Dedifferentiated amniotic fluid mesenchymal stem cell (primary cell): Measurements from ENCODE around the gene NHEJ1.

ENCODE experiments used
- DNase-seq: peaks from one replicate; pipeline ENCODE4 v3.0.0-alpha.2; 2016; ENCODE audit errors: extremely low spot score

The NHEJ1 gene

DNA sequence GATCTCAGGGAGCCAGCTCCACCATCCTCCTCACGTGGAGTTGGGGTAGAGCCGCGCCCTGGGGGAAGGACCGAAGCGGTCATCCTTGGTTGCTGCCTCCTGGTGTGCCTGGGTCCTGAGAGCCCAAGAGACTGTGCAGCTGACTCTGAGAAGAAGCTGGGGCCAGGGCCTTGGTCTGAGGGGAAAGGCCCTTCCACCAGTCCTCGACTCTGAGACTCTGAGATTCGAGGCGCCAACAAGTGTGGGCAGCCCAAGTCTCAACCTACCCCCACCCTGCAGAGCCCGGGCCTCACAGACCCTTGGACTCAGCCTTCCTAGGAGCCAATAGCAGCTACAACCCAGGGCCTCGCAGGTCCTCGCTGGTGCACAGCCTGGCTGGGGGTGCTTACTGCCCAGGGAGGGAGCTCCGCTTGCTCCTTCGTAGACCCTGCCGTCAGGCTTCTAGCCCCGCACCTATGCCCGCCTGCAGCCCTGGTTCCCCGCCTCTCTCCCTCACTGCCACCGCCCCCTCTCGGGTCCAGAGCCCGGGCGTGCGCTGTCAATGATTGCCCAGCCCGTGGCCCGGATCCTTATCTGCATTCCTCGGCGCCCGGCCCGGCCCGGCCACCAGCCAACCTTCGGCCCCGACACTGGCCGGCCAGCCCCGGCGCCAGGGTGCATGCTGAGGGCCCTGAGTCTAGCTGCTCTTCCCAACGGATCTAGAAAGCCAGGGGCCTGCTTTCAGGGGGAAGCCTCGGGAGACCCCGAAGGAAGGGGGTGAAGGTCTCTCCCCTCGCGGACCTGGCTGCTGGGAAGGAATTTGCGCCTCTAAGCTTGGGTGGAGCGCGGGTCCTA lies 101.9 kb downstream of the NHEJ1 start:
- no peak for DNase-seq

DNA sequence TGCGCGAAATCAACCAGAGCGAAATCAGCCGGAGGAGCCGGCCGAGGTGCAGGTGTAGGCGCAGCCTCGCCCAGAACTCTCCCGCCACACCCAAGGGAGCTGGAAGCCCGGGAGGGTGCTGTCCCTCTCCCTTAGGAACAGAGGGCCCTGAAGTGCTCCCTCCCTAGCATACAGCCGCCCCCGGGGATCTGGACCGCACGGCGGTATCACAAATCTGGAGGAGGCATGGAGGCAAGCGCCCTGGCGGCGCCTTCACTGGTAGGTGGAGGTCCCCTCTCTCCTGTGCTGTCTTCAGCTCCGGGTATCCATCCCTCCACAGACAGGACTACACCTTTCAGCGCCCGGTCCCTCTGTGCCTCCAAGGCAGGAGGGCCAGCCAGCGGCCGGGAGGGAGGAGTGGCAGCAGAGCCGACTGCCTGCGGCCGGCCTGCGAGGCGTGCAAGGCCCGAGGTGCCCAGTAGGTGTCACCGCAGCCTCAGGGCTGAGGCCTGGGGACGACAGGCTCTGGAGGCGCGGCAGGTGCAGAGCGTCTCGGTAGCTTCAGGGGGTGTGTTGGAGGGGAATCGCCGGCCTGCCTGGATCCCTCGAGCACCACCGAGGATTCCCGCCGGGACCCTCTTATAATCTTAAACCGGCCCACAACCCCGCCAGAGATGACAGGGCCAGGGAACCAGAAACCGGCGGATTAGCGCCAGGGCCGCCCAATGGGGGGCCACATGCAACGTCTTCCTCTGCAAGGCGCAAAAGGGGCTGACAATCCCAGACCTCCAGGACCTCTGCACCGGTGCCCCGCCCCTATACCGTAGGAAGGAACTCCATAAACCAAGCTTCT lies 102.7 kb downstream of the NHEJ1 start:
- no peak for DNase-seq

DNA sequence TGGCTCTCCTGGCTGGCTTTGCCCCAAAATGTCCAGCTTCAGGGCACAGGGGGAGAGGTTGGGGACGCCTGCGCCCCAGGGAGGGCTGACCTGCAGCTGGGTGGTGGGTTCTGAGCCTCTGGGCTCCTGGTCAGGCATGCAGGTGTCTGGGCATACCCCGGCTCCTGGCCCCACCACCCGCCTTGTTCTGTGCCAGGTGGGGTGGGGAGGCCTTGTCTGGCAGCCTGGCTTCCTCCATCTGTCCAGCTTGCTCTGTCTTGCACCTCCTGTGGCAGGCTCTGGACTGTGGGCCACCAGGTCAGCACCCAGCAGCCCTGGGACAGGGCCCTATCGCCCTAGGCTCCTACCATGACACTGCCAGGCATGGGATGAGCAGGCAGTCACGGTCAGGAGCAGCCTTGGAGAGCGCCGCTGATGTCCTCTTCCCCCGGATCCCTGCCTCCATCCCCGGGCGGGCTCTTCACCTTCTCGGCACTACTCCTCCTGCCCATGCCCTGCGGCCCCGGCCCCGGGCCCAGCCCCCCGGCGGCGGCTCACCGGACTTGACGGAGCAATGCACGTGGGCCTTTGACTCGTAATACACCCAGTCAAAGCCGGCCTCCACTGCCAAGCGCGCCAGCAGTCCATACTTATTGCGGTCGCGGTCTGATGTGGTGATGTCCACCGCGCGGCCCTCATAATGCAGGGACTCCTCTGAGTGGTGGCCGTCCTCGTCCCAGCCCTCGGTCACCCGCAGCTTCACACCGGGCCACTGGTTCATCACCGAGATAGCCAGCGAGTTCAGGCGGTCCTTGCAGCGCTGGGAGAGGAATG lies 103.5 kb downstream of the NHEJ1 start:
- DNase-seq, result no peak

DNA sequence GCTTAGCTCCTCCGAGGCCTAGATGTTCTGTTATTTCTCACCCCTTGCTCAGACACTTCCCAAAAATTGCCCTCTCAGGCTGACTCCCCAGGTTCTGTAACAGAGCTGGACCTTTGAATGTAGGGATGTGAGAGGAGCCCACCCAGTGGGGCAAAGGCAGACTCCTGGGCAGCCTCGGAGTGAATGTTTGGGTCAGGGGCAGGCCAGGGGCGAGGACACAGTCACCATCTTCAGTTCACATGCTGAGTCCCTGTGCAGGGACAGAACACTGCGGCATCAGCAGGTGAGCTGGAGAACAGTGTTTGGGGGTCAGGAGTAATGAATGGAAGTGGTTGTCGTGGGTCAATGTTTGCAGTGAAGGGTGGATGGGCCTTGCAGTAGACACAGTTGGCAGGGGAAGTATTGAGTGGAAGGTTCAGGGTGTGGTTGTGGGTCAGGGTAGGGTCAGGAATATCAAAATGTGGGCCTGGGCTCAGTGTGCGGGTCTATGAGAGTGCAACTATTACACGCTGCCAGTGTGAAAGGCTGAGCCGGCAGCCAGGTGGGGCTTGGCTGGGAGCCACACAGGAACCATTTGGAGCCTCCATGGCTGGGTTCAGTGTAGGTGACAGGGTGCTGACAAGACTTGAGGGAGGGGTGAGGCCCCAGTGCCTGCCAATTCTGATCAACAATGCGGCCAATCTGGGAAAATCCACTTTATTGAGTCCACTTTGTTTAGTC lies 104.3 kb downstream of the NHEJ1 start:
- DNase-seq, result no peak

DNA sequence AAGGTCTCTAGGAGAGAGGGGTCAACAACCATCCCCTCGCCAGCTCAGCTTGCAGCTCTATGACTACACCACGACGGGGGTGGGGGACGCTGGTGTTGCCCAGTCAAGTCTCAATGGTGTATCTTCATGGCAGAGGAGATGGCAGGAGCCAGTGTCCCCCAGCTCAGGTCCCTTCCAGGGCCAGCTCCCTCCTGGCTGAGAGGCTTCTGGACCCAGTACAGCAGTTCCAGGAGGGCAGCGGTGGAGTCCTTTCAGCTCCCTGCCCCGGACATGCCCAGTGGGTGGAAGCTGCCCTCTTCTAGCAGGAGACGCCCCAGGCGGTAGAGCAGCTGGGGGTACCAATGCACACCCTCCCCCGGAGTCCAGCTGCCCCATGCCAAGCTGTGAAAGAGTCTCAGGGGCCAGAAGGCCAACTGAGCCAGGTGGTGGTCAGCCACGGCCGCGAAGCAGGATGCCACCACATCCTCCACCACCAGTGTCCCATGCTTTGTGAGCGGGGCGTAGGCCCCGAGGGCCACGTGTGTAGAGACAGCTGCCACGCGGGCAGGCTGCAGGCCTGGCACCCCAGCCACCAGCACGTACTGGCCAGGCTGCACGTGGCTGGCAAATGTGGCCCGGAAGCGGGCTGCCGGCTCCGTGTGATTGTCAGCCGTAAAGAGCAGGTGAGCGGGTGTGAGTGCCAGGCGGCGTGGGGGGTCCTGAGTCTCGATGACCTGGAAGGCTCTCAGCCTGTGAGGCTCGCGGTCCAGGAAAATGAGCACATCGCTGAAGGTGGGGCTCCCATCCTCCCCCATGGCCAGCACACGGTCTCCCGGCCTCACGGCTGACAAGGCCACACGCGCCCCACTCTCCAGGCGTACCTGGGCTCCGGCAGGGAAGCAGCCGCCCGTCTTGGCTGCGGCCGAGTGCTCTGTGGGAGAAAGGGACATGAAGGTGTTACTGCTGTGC lies 105.4 kb downstream of the NHEJ1 start:
- no peak for DNase-seq

DNA sequence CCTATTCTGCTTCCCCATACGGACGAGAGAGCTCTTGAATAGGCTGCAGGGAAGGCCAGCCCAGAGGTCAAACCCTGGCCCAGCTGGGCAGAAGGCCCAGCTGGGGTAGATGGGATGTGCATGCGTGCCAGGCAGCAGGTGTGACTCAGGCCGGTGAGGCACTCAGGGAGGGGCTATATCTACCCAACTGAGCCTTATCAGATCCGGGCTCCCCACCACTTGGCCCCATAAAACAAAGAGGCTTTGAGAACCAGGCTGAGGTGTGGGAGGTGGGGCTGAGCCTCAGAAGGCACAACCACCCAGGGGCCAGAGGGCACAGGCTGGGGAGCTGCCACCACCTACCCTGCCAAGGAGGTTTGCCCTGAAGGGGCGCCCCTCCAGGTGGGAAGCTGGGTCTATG lies 111.3 kb downstream of the NHEJ1 start:
- DNase-seq, result no peak

DNA sequence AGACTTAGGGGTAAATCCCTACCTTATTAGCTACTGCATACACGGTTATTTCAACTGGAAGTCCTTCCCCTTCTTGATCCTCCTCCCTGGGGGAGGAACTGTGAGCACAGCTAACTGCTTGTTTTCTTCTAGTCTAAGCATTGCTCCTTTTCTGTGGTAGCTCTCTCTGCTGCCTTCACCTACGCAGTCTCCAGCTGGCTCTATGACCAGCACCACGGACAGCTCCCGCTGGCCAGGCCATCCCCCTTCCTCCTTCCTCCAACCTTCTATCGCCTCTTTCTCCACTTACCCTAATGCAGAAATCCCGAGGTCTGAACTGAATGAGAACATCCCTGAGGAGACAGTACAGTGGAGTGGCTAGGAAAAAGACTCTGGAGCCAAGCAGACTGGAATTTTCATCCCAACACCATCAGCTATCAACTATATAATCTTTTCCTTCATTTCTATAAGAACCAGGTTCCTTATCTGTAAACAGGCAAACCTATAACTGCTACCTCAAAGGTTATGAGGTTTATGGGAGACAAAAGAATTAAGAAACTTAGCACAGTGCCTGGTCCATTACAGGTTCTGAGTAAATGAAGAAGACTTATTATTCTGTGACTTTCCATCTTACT lies 114.6 kb downstream of the NHEJ1 start:
- DNase-seq, result no peak

DNA sequence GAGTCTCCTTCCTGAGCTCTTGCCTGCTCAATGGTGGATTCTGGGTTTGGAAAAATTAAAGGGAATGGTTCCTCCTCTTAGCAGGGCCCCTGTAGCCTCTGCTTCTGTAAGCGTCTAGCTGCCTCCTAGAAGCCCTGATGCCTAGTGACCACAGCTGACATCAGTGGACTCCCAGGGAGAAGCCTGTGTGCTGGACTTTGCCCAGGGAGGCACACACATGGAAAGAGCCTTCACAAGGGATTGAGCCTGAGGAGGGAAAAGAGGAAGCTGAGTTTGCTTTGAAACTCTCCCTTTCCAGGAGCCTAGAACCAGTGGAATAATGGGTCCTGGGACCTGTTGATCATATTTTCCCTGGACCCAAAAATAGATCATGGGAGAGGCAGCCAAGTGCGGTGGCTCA lies 117.9 kb downstream of the NHEJ1 start:
- DNase-seq, result no peak

DNA sequence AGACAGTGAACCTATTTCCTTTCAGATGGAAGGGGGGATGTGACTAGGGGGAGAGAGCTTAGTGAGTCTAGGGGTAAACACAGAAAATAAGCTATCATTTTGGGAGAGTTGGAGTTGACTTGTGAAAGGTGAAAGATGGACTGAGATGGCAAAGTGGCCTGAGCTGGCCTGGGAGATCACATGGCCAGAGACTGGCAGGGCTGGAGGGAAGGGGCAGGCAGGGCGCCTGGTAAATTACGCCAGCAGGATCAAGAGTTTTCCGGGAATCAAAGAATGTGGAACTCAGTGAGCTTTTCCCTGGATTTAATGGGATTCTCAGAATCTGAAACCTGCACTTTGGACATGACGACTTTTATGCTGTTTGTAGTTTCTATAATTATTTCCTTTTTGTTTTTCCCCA lies 118.5 kb downstream of the NHEJ1 start:
- no peak for DNase-seq

DNA sequence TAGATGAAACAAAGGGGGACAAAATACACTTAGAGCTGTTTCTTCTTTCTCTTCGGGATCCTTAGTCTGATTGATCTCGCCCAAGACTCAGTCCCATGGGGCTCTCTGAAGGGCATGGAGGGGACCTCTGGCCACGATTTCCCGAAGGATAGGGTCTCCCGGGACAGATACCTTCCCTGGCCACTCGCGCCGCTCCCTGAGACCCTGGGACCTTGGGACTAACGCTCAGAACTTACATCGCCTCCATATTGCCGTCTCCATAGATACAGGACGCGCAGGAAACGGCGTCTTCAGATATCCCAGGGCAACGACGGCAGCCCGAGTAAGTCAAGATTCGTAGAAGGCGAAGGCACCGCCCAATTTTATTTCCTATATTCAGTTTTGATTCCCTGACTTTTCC lies 119.4 kb downstream of the NHEJ1 start, which contains the start of gene CFAP65:
Gene CFAP65, minus strand, starts transcription at position 265 of the 400 bp plus-strand sequence. CDS start 2,468 bp downstream, outside the sequence.
- no peak for DNase-seq

DNA sequence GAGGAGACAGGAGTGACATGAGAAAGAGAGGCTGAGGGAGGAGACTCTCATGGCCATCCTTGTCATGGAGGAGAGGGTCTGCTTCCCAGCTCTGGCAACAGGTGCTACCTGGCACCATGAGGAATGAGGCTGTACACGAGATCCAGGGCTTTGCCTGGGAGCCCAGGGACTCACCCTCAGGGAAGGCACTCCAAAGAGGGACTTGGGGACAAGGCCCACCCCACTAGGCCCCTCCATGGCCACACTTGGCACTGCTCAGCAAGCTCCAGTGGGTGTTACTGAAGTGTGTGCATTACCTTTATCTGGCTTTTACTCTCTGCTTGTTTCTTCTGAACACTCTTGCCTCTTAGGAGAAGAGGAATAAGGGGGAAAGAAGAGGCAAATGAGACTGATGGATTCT lies 122.0 kb downstream of the NHEJ1 start:
- no peak for DNase-seq

DNA sequence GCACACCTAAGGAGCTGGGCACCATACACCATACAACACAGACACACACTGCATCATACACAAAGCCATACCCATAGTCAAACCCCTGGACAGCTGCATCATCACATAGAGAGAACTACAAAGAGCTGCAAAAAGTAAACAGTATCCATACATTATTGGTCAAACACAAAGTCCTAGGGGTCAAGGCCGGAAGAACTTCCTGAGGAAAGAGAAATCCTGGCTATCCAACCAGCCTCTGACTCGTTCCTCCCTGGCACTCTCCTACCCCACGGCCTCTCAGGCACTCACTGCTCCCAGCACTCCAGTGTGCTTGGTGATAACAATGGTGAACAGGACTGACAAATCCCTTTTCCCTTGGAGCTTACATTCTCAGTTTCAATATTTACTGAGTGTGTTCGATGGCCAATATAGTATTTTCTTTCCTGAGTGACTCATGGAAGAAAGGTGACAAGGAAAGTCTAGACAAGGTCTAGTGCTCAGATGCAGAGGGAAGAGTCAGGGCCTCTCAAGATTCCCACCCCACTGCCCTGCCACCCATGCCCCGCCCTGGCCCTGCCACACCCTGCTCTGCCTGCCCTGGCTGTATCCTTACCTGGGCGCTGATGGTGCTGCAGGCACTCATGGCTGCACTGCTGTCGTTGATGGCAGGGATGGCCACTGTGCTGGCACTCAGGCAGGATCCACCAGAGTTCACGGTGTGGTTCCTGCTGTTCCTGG lies 122.7 kb downstream of the NHEJ1 start:
- no peak for DNase-seq

DNA sequence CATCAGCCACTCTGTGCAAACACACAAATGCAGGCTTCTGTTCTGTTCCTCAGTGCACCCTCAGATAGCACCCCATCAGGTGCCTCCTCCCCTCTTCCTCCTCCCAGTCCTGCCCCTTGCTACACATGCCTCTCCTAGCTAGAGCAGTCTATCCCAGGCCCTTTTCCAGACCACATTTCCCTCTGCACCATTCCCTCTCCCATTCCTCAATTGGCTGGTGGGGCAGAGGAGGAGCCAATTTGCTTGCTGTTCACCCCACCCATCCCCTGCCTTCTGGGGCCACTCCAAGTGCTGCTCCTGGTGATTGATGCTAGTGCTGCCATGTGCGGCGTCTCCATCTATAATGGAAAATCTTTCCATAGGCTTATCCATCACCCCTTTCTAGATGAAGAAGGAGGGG lies 124.7 kb downstream of the NHEJ1 start:
- DNase-seq, result no peak

DNA sequence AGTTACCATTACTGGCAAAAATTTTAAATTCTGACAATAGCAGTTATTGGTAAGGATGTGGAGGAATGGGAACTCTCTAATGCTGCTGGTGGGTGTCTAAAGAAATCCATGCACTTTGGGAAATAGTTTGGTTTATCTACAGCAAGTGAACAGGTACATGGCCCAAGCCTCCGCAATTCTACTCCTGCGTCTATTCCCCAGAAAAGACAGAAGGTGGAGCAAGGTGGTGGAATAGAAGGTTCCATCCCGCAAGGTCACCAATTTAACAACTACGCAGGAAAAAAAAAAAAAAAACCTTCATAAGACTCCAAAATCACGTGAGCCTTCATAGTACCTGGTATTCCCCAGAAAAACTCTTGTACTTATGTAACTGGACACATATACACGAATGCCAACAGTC lies 125.8 kb downstream of the NHEJ1 start:
- no peak for DNase-seq

DNA sequence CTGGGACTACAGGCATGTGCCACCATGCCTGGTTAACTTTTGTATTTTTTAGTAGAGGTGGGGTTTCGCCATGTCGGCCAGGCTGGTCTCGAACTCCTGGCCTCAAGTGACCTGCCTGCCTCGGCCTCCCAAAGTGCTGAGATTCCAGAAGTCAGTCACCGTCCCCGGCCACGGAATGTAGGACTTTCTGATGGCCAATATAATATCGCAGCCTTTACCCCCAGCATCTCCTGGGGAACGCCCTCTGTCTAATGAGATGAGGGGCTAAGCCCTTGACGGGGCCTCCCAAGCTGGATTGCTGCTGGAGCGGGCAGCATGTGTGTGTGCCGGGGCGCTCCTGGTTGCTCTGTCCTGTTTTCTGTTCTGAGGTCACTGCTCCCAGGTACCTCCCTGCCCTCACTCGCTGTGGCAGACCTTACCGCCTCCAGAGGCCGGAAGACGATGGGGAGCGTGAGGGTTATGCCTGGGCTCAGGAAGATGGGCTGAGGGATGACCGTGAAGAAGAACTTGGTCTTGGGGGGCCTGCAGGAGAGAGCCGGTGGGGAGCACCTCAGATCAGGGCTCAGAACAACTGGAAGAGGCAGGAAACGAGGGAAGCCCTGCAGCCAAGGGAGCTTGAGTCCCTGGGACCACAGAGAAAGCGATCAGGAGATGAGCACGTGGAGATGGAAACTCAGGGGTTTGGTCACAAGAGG lies 128.4 kb downstream of the NHEJ1 start:
- DNase-seq, result no peak

DNA sequence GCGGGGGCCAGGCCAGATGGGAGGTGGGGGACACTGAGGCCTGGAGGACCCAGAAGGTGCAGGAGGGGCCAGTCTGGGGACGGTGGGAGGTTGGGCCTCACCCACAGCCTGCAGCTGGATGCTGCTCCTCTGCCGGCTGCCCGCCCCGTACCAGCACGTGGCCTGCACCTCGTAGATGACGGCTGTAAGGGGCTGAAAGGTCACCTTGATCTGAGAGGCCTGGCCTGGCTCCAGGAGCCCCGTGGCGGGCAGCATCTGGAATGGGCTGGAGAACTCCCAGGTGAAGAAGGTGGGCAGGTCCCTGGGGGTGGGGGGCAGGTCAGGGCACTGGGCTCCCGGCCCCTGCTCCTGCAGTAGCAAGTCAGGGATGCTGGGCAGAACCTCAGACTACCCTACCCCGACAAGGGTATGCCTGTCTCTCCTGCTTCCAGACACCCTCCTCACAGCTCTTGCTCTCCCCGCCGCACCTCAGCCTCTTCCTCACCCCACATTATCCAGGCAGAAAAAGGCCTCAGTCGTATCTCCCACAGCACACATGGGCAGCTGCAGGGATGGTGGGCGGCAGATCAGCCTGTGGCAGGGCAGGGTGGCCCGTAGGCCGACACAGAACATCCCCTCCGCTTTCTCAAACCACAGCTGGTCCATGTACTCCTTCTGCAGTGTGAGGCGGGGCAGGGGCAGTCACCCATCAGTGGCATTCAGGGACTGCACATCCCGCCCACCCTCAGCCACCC lies 129.4 kb downstream of the NHEJ1 start:
- no peak for DNase-seq

DNA sequence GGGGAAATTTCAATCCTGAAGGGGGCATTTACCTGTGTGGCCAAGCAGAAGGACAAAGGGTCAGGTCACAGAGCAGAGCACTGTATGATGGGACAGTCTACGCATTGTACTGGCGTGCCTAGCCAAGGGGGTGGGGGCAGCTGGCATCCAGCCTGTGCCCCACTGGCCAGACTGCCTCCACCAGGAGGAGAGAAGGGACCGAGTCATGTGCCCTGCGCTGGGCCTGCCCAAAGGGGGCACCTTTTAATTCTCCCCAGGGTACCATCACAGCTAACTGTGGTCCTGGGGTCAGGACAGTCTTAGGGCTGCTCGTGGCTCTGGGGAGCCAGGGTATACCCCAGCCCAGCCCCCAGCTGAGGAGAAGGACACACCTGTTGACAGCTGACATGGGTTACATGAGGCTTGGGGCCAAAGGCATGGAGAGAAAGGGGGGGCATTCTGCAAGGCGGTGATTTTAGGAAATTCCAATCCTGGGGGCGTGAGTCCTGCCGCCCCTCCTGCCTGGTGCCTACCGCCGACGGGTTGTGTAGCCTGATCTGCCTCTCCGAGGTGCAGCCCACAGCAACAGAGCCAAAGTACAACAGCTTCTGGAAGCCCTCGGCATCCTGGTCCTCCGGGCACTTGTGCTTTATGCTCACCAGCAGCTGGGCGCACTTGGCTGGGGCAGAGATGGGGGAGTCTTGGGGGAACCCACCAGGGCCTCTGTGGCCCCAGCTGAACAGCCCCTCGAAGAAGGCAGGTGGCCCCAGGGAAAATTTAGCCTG lies 130.3 kb downstream of the NHEJ1 start:
- DNase-seq, result no peak
